Stimulated activated CD8-positive, alpha-beta memory T cell treated with anti-CD3 and anti-CD28 coated beads, Interleukin-4, amount 100 ng/mL, for 24 hours (primary cell): ENCODE measurements around the gene ZNF575.
A peak's percentile ranks its signal among the peaks of the same experiment; 100 is the strongest.
"Not testable (repeated sequence)": the region's sequence is repeated elsewhere in the genome, so short reads cannot be mapped to it uniquely, and the experiment has no call there.

Experiments used
- DNase-seq: peaks from one replicate; pipeline ENCODE4 v3.0.0-alpha.2; 2020; ENCODE audit warnings: low read depth

ZNF575 gene

GRCh38 chr19:43544077-43544476, 11.1 kb downstream of the ZNF575 start:
- no peak for DNase-seq

GRCh38 chr19:43545276-43545675, 12.3 kb downstream of the ZNF575 start:
- no peak for DNase-seq

GRCh38 chr19:43545981-43546380, 13.0 kb downstream of the ZNF575 start:
- DNase-seq, result no peak

- DNase-seq, result no peak
Observed at GRCh38 chr19:43546581-43546980, 13.6 kb downstream of the ZNF575 start.

- DNase-seq, result not testable (repeated sequence)
Observed at GRCh38 chr19:43547926-43548325, 14.9 kb downstream of the ZNF575 start.

GRCh38 chr19:43548706-43549105, 15.7 kb downstream of the ZNF575 start:
- no peak for DNase-seq

GRCh38 chr19:43551399-43552197, 18.6 kb downstream of the ZNF575 start:
- DNase-seq, result no peak

- DNase-seq, result no peak
Observed at GRCh38 chr19:43552198-43552450, 19.1 kb downstream of the ZNF575 start.

GRCh38 chr19:43552616-43553015, 19.6 kb downstream of the ZNF575 start:
- DNase-seq, result no peak

GRCh38 chr19:43553656-43554055, 20.7 kb downstream of the ZNF575 start:
- DNase-seq, result no peak

- DNase-seq, result no peak
Observed at GRCh38 chr19:43554317-43554895, 21.4 kb downstream of the ZNF575 start.

- DNase-seq, result peak; percentile 73
Observed at GRCh38 chr19:43555185-43555770, 22.3 kb downstream of the ZNF575 start.

- no peak for DNase-seq
Observed at GRCh38 chr19:43560687-43561086, 27.7 kb downstream of the ZNF575 start.

- no peak for DNase-seq
Observed at GRCh38 chr19:43561139-43561970, 28.4 kb downstream of the ZNF575 start.

GRCh38 chr19:43562226-43562697, 29.3 kb downstream of the ZNF575 start:
- DNase-seq, result no peak

- DNase-seq, result peak; percentile 57
Observed at GRCh38 chr19:43562698-43563241, 29.8 kb downstream of the ZNF575 start.

GRCh38 chr19:43563816-43564457, 30.9 kb downstream of the ZNF575 start:
- no peak for DNase-seq

GRCh38 chr19:43564800-43565199, 31.8 kb downstream of the ZNF575 start:
- no peak for DNase-seq

- DNase-seq, result no peak
Observed at GRCh38 chr19:43569657-43570056, 36.7 kb downstream of the ZNF575 start.

- no peak for DNase-seq
Observed at GRCh38 chr19:43570174-43570791, 37.3 kb downstream of the ZNF575 start.

GRCh38 chr19:43572171-43572588, 39.2 kb downstream of the ZNF575 start:
- DNase-seq, result no peak
